ENCODE measurements around the gene CNOT3. TPM values are rescaled to one million over a fixed set of nuclear protein-coding genes. Genes with fewer than 3 reads are reported as not detected.
"Not testable (repeated sequence)": the region's sequence is repeated elsewhere in the genome, so short reads cannot be mapped to it uniquely, and the experiment has no call there.

CNOT3 gene
- total RNA-seq (ENCODE audit: low replicate concordance) = 55.4 and 72.9 TPM in 2 replicates
- long read RNA-seq = 0 reads

GRCh38 chr19:54137699-54138488 is at the start of gene CNOT3:
Gene CNOT3 (plus strand): TSS chr19:54137762. CDS start chr19:54142979, 5,217 bp downstream.
- H3K27me3 Mint-ChIP-seq = peaks cover 5% of the 10 kb centered on the region
- peaks cover 3% of the 10 kb centered on the region for H3K36me3 Mint-ChIP-seq
- peak within 1 kb of the TSS; percentile 95 for H3K4me3 Mint-ChIP-seq
- TF ChIP-seq, protein P1, sequence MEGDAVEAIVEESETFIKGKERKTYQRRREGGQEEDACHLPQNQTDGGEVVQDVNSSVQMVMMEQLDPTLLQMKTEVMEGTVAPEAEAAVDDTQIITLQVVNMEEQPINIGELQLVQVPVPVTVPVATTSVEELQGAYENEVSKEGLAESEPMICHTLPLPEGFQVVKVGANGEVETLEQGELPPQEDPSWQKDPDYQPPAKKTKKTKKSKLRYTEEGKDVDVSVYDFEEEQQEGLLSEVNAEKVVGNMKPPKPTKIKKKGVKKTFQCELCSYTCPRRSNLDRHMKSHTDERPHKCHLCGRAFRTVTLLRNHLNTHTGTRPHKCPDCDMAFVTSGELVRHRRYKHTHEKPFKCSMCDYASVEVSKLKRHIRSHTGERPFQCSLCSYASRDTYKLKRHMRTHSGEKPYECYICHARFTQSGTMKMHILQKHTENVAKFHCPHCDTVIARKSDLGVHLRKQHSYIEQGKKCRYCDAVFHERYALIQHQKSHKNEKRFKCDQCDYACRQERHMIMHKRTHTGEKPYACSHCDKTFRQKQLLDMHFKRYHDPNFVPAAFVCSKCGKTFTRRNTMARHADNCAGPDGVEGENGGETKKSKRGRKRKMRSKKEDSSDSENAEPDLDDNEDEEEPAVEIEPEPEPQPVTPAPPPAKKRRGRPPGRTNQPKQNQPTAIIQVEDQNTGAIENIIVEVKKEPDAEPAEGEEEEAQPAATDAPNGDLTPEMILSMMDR (conservative IDR thresholded peaks at IDR 0.05) = peak; percentile 48
- peaks cover 16% of the 10 kb centered on the region for H3K4me1 Mint-ChIP-seq (ENCODE audit: unreplicated experiment)
- DNase-seq (ENCODE audit: extremely low spot score, unreplicated experiment) = no peak
- peak within 1 kb of the TSS; percentile 95 for H3K27ac Mint-ChIP-seq
- no peaks in the 10 kb centered on the region for H3K9me3 Mint-ChIP-seq

GRCh38 chr19:54094426-54095000 is 43.0 kb upstream of the CNOT3 start:
- Mint-ChIP-seq H3K9me3 (no peaks in the 10 kb centered on the region), H3K27me3 (peaks cover 46% of the 10 kb centered on the region), H3K4me3 (peak overlapping the region; percentile 9), H3K4me1 (ENCODE audit: unreplicated experiment) (no peaks in the 10 kb centered on the region), H3K36me3 (no peaks in the 10 kb centered on the region), H3K27ac (no peak overlapping the region)
- no peak for DNase-seq (ENCODE audit: extremely low spot score, unreplicated experiment)
- TF ChIP-seq, protein P1 (conservative IDR thresholded peaks at IDR 0.05) = no peak

DNA sequence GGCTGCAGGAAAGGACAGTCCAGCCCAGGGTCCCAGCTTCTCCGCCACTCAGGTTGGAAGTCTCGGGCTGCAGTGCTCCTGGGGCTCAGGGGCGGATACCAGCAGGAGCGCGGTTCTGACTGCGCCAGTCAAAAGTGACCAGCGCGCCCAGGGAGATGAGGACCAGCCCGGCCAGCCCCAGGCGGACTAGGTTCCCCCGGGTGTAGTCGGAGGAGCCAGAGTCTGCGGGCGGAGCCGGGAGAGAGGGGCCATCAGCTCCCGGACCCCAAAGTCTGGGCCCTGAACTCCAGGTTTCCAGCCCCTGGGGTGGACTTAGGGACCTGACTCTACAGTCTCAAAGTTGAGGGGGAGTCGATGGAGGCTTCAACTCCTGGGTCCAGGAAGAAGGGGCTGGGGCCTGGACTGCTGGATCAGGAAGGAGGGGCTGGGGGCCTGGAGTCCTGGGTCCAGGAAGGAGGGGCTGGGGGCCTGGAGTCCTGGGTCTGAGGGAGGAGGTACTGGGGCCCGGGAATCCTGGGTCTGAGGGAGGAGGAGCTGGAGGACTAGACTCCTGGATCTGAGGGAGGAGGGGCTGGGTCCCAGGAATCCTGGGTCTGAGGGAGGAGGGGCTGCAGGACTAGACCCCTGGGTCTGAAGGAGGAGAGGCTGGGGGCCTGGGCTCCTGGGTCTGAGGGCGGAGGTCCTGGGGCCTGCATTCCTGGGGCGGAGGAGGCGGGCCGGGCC is 42.3 kb upstream of the CNOT3 start:
- DNase-seq (ENCODE audit: extremely low spot score, unreplicated experiment) = no peak
- Mint-ChIP-seq H3K27me3 (peaks cover 51% of the 10 kb centered on the region), H3K4me3 (no peak overlapping the region), H3K36me3 (no peaks in the 10 kb centered on the region), H3K4me1 (ENCODE audit: unreplicated experiment) (no peaks in the 10 kb centered on the region), H3K9me3 (no peaks in the 10 kb centered on the region), H3K27ac (no peak overlapping the region)
- TF ChIP-seq, protein P1 (conservative IDR thresholded peaks at IDR 0.05) = no peak

GRCh38 chr19:54095859-54096616 is 41.5 kb upstream of the CNOT3 start:
- H3K27ac Mint-ChIP-seq; DNase-seq (ENCODE audit: extremely low spot score, unreplicated experiment): not testable (repeated sequence)

More at GRCh38 chr19:54095859-54096616, 41.5 kb upstream of the CNOT3 start:
- H3K36me3 Mint-ChIP-seq; H3K9me3 Mint-ChIP-seq; H3K4me1 Mint-ChIP-seq (ENCODE audit: unreplicated experiment): not testable (repeated sequence)
- TF ChIP-seq, protein P1 (conservative IDR thresholded peaks at IDR 0.05) = peak; percentile 24
- Mint-ChIP-seq H3K4me3 (peak overlapping the region; percentile 75), H3K27me3 (peaks cover 51% of the 10 kb centered on the region)

Measured in type B pancreatic cell (in vitro differentiated cells).